ENCODE results near the gene ZCCHC24. TPM values are rescaled to one million over a fixed set of nuclear protein-coding genes. Genes with fewer than 3 reads are reported as not detected.

Gene ZCCHC24
- total RNA-seq, 1 donor from 2014 or later = 5.9 TPM

- peaks cover 5% of the 10 kb centered on the region for H3K27me3 ChIP-seq
- no peak overlapping the region for H3K4me2 ChIP-seq
- peaks cover 12% of the 10 kb centered on the region for H3K4me1 Mint-ChIP-seq
- no peaks in the 10 kb centered on the region for H4K20me1 ChIP-seq (ENCODE audit: low read depth)
- H3K36me3 Mint-ChIP-seq = no peaks in the 10 kb centered on the region
- H2AFZ ChIP-seq (replicated peaks) = no peak overlapping the region
- no peak overlapping the region for H3K27ac ChIP-seq
- no peaks in the 10 kb centered on the region for H3K79me2 ChIP-seq (ENCODE audit: low read depth)
- H3K36me3 ChIP-seq = no peaks in the 10 kb centered on the region
- no peak for DNase-seq (ENCODE audit: low spot score)
- TF ChIP-seq EZH2 (IDR thresholded peaks at IDR 0.05) = no peak
- TF ChIP-seq EZH2phosphoT487 (IDR thresholded peaks at IDR 0.05) = no peak
- TF ChIP-seq CTCF (IDR thresholded peaks at IDR 0.05) = no peak
- H3K4me1 ChIP-seq = no peaks in the 10 kb centered on the region
- no peaks in the 10 kb centered on the region for H3K9me3 Mint-ChIP-seq
- no peak overlapping the region for H3K4me3 ChIP-seq
- H3K4me3 Mint-ChIP-seq = no peak overlapping the region
- no peak overlapping the region for H3K9ac ChIP-seq
- no peaks in the 10 kb centered on the region for H3F3A ChIP-seq (ENCODE audit: low read depth)
- no peaks in the 10 kb centered on the region for H3K9me3 ChIP-seq (ENCODE audit: low read depth)
- peaks cover 4% of the 10 kb centered on the region for H3K27me3 Mint-ChIP-seq (ENCODE audit: insufficient read depth, low read depth)
- no peak overlapping the region for H3K27ac Mint-ChIP-seq
Observed at GRCh38 chr10:79472449-79472848, 27.0 kb upstream of the ZCCHC24 start.

GRCh38 chr10:79471776-79472175 lies 26.4 kb upstream of the ZCCHC24 start:
- no peak for DNase-seq (ENCODE audit: low spot score)
- TF ChIP-seq EZH2phosphoT487 (IDR thresholded peaks at IDR 0.05) (no peak), CTCF (IDR thresholded peaks at IDR 0.05) (no peak), EZH2 (IDR thresholded peaks at IDR 0.05) (no peak)
- H3K4me3 Mint-ChIP-seq = no peak overlapping the region
- no peak overlapping the region for H3K4me3 ChIP-seq
- H3K4me1 ChIP-seq = no peaks in the 10 kb centered on the region
- no peaks in the 10 kb centered on the region for H3K79me2 ChIP-seq (ENCODE audit: low read depth)
- H3K36me3 Mint-ChIP-seq = no peaks in the 10 kb centered on the region
- no peaks in the 10 kb centered on the region for H3K9me3 Mint-ChIP-seq
- H4K20me1 ChIP-seq (ENCODE audit: low read depth) = no peaks in the 10 kb centered on the region
- H3K36me3 ChIP-seq = no peaks in the 10 kb centered on the region
- no peaks in the 10 kb centered on the region for H3F3A ChIP-seq (ENCODE audit: low read depth)
- H3K4me1 Mint-ChIP-seq = peaks cover 12% of the 10 kb centered on the region
- H3K27ac Mint-ChIP-seq = no peak overlapping the region
- H3K27me3 ChIP-seq = peaks cover 5% of the 10 kb centered on the region
- H3K27me3 Mint-ChIP-seq (ENCODE audit: insufficient read depth, low read depth) = peaks cover 5% of the 10 kb centered on the region
- no peak overlapping the region for H3K4me2 ChIP-seq
- H3K9ac ChIP-seq = no peak overlapping the region
- no peaks in the 10 kb centered on the region for H3K9me3 ChIP-seq (ENCODE audit: low read depth)
- no peak overlapping the region for H3K27ac ChIP-seq
- no peak overlapping the region for H2AFZ ChIP-seq (replicated peaks)

GRCh38 chr10:79470096-79470495 lies 24.7 kb upstream of the ZCCHC24 start:
- Mint-ChIP-seq H3K27ac (no peak overlapping the region), H3K9me3 (no peaks in the 10 kb centered on the region), H3K4me1 (peaks cover 12% of the 10 kb centered on the region), H3K27me3 (ENCODE audit: insufficient read depth, low read depth) (peaks cover 7% of the 10 kb centered on the region), H3K36me3 (no peaks in the 10 kb centered on the region), H3K4me3 (no peak overlapping the region)
- Histone ChIP-seq H3K9ac (no peak overlapping the region), H3K27ac (no peak overlapping the region), H3K79me2 (ENCODE audit: low read depth) (no peaks in the 10 kb centered on the region), H3K36me3 (no peaks in the 10 kb centered on the region), H3K9me3 (ENCODE audit: low read depth) (no peaks in the 10 kb centered on the region), H3K4me2 (no peak overlapping the region), H4K20me1 (ENCODE audit: low read depth) (no peaks in the 10 kb centered on the region), H3K27me3 (no peaks in the 10 kb centered on the region), H3K4me1 (no peaks in the 10 kb centered on the region), H2AFZ (replicated peaks) (no peak overlapping the region), H3K4me3 (no peak overlapping the region), H3F3A (ENCODE audit: low read depth) (no peaks in the 10 kb centered on the region)
- no peak for DNase-seq (ENCODE audit: low spot score)
- TF ChIP-seq CTCF (IDR thresholded peaks at IDR 0.05) (no peak), EZH2 (IDR thresholded peaks at IDR 0.05) (no peak), EZH2phosphoT487 (IDR thresholded peaks at IDR 0.05) (no peak)
